Spleen (tissue), 7 donors: ENCODE measurements around the gene TEPSIN.

Experiments
- CTCF ChIP-seq, 11 experiments: fragments of 200-600 bp in 7 of 11; fragments of 450-650 bp in 4 of 11; sonication (generic) in 4 of 11; IDR thresholded peaks in 8 of 11; conservative IDR thresholded peaks in 3 of 11; 1 replicate in 7 of 11; 2 replicates in 4 of 11; pipeline versions ENCODE4 v1.4.0 to v1.8.0; 2016 to 2021; ENCODE audit warnings: antibody characterized with exemption in 11 of 11, inconsistent platforms in 4 of 11, mild to moderate bottlenecking in 1 of 11
- POLR2A ChIP-seq, 3 donors: fragments of 450-650 bp; IDR thresholded peaks; one replicate each; pipeline ENCODE4 v1.5.1; 2017; ENCODE audit warnings: antibody characterized with exemption in 3 of 3, mild to moderate bottlenecking in 1 of 3
- POLR2AphosphoS5 ChIP-seq, 3 donors: sonication (generic); formaldehyde crosslinking; IDR thresholded peaks; one replicate each; pipeline ENCODE4 v1.5.1; 2017; ENCODE audit warnings: antibody characterized with exemption in 3 of 3
- donor health status: DM: no; HTN: no; CAD: no; lungs with moderate emphysema.
- donor health status: DM: no; HTN: no; CAD: no.
- donor health status: DM: no; HTN: no; CAD: no.

GRCh38 chr17:81264640-81265039, 25.8 kb upstream of the TEPSIN start:
- TF ChIP-seq CTCF (IDR thresholded peaks at IDR 0.05 in 8 of 11, conservative IDR thresholded peaks at IDR 0.05 in 3 of 11): no peak
- no peak for TF ChIP-seq POLR2AphosphoS5 (IDR thresholded peaks at IDR 0.05)
- no peak for TF ChIP-seq POLR2A (IDR thresholded peaks at IDR 0.05)
